HUDEP-2 (cell line): ENCODE measurements around the gene WFDC1.

Experiments
- DNase-seq, 76 experiments: peaks; one replicate each; lab custom pipeline; 2025; ENCODE audit not compliant: unreplicated experiment in 76 of 76; lab: John Stamatoyannopoulos, UW

The WFDC1 gene

DNA sequence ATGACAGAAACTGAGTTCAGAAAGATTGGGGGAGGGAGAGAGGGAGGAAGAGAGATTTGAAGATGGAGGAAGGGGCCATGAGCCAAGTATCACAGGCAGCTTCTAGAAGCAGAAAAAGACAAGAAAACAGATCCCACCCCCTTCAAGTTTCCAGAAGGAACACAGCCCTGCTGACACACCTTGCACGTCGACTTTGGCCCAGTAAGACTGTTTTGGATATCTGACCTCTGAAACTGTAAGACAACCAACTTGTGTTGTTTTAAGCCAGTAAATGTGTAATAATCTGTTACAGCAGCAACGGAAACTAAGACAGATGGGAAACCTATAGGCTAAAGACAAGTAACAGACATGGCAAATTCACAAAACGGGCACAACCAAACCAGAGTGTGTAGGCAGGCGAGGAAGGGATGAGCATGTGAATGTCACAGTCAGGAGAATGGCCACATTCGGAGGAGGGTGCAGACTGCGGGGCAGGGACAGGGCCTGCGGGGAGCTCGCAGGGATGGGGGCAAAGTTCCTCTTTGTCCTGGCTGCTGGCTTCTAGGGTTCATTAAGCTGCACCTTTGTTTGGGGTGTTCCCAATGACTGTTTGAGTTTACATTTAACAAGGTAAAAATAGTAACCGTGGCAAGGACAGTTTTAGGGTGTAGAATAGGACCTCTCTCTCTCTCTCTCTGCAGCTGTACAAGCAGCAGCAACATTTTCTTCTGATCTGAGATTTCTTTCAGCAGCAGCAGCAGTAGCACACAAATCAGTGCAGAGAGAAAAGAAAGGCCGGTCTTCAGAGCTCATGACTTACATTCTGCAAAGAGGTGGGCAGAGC, 55.4 kb downstream of the WFDC1 start:
- DNase-seq: no peak

DNA sequence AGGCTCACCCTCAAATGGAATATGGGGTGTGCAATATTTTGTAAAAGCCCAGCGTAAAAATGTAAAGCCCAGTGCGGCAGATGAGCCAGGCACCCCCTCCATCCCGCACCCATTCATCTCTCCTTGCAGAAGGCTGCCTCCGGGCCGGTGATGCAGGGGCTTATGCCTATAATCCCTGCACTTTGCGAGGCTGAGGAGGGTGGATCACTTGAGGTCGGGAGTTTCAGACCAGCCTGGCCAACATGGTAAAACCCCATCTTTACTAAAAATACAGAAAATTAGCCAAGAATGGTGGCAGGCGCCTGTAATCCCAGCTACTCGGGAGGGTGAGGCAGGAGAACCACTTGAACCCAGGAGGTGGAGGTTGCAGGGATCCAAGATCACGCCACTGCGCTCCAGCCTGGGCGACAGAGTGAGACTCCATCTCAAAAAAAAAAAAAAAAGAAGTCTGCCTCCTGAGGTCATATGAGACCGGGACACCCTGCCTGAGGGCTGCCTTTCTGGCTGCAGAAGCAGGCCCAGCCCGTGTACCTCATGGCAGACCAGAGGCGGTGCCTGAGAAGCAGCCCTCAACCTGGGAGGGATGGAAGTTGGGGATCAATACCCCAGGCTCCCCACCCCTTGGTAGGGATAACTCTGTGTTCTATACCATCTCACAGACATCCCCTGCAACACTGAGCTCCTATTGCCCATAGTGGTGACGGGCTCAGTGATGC, 56.2 kb downstream of the WFDC1 start:
- no peak for DNase-seq

DNA sequence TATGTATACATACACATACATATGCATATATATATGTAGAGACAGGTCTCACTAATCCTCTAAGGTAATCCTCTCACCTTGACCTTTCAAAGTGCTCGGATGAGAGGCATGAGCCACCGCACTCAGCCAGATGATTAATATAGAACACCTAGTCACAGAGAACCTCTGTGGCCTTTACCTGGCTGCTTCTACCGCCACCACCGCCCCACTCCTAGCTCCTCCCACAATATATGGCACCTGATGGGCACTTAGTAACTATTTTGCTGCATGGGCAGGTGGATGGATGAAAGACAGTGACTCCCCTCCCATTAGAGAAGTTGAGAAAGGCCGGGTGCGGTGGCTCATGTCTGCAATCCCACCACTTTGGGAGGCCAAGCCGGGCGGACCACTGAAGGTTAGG, 57.0 kb downstream of the WFDC1 start:
- DNase-seq: no peak

DNA sequence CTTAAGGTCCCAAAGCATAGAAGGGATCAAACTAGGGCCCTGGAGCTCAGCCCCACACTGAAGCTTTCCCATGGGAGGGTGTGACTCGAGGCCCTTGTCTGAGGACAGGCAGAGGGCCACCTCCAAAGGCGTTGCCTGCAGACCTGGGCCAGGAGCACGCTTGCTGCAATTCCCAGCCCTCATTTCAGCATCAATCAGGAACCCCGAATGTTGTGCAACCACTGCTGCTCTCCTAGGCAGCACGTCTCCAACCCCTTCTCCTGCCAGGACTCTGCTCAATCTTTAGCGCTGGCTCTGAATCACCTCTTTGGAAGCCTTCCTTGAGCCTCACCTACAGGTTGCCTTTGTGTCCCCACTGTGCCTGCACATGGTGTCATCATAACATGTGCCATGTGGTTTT, 59.6 kb downstream of the WFDC1 start:
- DNase-seq: no peak

DNA sequence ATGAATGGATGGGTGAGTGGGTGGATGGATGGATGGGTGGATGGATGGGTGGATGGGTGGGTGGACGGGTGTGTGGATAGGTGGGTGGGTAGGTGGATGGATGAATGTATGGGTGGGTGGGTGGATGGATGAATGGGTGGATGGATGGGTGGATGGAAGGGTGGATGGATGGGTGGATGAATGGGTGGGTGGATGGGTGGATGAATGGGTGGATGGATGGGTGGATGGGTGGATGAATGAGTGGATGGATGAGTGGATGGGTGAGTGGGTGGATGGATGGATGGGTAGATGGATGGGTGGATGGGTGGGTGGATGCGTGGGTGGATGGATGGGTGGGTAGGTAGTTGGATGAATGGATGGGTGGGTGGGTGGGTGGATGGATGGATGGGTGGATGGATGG, 60.5 kb downstream of the WFDC1 start:
- DNase-seq: no peak

DNA sequence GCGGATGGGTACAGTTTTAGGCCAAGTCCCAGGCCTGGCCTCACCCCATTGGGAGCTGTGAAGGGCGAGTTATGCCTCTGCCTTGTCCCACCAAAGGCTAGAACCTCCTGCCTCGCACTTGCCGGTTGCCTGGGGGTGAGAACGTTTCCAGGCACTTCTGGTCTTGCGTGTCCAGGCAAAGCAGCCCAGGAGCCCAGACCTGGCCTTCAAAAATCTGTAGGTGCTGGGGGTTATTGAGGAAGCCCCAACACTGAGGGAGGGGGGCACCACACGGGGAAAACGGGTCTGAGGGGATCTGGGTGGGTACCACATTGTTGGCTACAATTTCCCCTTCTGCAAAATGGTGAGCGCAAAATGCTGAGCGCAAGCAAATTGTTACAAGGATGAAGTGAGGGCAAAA, 61.5 kb downstream of the WFDC1 start:
- DNase-seq: no peak

DNA sequence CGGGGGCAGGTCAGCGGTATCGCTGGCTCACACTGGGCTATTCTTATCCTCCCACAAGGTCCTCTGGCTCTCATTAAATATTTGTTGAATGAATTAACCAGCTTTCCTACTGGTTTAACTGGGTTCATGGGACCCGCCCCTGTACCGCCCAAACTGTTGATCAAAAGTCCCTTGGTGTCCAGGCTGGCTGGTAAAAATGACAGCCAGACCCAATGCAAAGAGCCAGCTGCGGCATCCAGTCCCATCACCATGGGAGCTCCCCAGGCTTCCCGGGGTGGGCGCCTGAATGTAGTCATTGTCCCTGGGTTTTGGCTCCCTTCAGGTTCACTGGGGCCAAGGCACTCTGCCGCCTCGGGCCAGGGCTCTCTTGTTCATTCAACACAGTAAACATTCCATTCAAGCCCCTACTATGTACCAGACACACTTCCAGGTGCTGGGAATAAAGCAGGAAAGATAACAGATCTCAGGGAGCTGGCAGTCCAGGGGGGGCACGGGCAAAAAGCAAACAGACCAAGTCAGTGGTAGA, 62.0 kb downstream of the WFDC1 start:
- DNase-seq: no peak

DNA sequence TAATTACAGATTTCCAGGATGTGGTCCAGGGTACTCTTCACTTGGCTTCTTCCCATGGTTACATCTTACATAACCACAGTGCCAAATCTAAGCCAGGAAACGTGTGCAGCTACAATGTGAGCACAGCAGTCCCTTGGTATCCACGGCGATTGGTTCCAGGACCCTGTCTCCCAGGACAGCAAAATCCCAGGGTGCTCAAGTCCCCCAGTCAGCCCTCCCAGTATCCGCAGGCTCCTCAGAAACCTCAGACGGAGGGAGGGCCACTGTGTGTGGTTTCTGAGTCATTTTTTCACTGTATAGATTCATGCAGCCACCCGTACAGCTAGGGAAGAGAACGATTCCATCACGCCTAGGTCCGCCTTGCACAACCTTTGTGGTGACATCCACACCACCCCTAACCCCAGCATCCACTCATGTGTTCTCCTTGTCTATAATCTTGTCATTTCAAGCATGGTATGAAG, 62.5 kb downstream of the WFDC1 start:
- no peak for DNase-seq

DNA sequence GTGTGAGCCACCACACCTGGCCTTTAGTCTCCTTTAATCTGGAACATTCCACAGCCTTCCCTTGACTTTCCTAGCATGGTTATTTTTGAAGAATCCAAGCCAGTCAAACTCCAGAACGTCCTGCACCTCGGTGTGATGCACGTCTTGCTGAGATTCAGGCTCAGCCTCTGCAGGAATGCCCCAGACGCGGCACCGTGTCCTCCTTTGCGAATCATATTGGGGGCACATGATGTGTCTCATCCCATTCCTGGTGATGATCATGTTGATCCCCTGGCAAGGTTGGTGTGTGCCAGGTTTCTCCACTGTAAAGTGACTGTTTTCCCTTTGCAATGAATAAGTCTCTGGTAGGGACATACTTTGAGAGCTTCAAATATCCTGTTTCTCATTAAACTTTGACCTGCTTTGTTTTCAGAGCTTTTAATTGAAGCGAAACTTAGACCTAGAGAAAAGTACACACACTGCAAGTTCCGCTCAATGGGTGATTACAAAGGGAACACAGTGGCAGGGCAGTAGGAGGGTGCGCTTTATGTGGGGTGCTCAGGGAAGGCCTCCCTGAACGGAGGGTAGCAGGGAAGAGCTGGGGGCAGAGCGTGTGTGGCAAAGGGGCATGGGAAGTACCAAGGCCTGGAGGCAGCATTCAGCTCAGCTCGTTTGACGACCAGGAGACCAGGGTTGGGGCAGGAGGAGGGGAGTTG, 64.1 kb downstream of the WFDC1 start:
- DNase-seq: no peak

DNA sequence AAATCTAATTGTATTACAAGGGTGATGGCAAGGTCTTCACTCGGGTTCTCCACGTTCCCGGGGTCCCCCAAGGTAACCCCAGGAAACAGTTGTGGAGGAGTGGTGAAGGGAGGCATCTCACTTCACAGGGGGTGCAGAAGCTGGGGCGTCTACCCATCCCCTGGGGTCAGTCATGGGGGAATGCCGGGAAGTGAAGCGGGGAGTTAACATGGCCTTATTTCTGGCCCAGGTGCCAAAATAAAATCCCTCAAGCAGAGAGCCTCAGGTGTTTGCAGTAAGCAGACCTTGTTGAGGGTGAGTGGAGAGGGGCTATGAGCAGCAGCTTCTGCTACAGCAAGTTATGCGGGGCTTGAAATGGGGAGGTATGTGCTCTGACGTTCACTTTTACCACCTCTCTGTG, 64.6 kb downstream of the WFDC1 start:
- no peak for DNase-seq

DNA sequence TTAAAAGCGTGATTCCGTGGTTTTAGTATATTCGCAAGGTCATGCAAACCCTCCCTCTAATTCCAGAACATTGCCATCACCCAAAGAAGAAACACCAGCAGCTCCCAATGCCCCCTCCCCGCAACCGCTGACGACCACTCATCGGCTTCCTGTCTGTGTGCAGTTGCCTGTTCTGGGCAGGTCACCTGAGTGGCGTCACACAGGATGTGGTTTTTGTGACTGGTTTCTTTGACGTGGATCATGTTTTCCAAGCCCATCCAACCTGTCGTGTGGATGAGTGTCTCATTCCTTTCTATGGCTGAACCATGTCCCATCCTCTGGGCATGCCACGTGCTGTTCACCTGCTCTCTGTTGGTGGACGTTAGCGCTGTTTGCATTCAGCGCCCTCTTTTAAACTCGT, 65.5 kb downstream of the WFDC1 start:
- DNase-seq: no peak

DNA sequence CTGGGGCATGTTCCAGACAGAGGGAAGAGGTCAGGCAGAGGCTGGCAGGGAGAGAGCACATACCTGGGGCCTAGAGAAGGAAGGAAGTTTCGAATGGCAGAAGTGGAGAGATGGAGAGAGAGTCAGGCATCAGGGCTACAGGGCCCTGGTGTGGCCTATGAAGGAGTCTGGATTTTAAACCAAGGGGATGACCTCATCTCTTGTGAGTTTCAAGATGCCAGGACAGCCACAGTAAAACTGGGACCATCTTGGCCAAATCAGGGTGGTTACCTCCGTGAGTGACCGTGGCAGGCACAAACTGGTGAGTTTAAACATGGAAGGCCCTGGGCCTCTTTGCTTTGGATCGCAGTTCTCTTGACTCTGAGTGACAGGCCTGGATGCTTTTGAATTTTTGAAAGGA, 66.1 kb downstream of the WFDC1 start:
- no peak for DNase-seq

DNA sequence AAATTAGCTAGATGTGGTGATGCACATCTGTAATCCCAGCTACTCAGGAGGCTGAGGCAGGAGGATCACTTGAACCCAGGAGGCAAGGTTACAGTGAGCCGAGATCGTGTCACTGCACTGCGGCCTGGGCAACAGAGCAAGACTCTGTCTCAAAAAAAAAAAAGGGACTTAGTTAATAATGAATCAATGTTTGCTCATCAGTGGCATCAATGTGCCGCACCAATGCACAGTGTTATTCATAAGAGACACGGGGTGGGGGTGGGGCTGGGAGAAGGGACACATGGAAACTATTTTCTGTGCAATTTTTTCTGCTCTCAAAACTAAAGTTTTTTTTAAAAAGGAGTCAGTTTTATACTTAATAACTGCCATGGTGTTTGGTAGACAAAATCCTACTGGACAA, 66.9 kb downstream of the WFDC1 start:
- no peak for DNase-seq

DNA sequence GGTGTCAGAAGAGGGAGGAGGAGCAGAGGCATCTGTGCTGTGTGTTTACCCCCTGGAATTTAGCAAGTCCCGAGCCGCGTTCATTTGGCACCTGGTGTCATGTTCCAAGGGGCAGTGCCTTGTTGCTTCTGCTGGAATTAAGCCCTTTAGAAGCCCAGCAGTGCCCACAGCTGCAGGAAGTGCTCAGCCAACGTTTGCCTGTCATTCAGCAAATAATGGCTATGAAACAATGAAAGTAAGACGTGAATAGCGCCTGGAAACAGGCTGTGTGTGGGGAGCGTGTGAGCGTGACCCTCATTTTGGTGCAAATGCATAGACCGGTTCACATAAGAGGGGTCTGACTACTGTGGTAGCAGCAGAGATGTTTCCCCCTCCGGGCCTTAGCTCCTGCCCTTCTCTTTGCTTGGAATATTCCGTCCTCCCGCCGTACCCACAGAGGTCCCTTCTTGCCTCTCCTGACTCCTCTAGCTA, 67.8 kb downstream of the WFDC1 start:
- DNase-seq: no peak

DNA sequence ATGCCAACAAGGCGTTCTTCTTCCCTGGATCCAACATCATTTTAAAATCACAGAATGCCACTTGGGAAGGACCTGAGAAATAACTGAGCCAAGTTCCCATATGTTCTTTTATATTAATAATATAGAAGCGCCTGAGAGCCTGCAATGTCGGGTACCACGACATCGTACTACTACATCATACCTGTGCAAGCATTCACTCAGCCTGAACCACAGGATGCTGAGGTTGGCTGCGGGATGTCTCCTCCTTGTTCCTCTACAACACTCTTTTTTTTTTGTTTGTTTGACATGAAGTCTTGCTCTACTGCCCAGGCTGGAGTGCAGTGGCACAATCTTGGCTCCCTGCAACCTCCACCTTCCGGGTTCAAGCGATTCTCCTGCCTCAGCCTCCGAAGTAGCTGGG, 71.5 kb downstream of the WFDC1 start:
- DNase-seq: no peak

DNA sequence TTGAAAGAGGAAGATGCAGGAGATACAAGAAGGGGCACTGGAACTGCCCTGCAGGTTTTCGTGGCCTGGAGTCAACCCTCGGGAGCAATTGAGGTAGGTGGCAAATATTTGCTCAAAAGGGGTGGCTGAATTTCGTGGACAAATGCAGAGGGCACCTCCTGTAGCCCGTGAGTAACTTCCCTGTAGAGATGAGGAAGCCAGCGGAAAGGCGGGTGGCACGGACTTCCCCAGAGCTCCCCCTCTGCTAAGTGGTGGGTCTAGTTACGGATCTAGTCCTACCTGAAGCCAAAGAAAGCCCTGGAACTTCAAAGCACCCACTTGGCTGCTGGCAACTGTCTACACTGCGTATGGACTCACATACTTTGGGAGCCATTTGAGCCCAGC, 72.6 kb downstream of the WFDC1 start:
- no peak for DNase-seq

DNA sequence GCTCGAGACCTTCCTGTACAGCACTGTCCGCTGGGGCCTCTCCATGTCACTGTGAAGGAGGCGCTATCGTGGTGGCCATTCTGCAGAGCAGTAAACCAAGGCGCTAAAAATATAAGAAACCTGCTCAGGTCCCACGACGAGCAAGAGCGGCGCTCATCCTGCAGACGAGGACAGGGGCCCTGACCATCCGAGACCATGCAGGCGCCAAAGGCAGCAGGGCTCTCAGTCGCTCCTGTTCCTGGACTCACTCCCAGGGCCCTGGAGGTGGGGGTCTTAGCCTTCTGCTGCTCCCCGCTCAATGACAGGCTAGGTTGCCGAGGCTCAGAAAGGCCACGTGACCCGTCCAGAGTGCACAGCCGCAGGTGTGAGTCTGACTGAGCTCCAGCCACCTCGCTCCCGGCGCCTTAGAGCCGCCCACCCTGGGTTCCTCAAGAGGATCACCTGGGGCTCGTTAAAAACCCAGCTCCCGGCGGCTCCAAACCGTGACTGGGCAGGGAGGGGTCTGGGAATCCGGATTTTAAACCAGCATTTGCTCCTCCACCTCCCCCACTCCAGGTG, 73.2 kb downstream of the WFDC1 start:
- DNase-seq: no peak

DNA sequence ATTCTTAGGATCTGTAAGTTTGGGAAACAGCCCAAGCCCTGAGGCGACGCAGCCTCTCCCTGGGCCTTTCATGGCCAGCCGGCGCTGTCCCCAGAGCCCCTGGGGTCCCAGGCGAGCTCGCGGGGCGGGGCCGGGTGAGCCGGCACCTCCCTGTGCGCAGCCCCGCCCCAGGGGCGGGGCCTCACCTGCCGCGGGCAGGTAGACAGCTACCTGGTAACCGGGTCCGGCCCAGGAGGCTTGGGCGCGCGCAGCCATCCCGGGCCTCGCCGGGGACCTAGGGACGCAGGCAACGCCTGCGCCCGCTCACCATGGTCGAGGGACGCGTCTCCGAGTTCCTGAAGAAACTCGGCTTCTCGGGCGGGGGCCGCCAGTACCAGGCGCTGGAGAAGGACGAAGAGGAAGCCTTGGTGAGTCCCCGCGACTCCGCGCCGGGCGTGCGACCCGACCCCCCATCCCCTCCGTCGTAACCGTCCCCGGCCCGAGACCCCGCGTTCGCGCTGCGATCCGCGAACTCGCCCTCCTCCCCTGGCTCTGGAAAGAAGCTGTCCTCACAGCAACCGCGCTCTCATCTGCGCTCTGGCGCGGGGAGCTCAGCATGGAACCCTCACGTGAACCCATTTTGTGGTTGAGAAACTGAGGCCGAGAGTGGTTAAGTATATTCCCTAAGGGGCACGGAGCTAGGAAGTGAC, 73.8 kb downstream of the WFDC1 start, which contains the start of gene ATP2C2:
ATP2C2 (plus strand) TSS at position 231 of the 689 bp plus-strand sequence; CDS start at position 309, 78 bp downstream.
- no peak for DNase-seq

DNA sequence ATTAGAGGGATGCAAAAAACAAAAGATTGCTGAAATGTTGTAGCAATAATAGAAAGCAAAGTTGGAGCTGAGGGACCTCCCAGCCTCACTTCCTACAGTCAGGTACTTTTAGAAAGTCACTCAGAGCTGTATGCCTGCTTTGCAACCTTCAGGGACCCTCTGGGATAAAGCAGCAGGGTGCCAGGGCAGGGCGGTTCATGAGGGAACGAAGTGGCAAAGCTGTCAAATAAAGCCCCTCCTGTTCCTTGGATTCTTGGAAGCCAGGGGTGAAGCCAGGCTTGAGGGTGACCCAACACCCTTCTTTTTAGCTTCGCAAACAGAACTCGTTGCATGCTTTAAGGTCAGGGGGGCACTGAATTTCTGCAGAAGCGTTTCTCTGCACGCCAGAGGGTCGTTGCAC, 74.4 kb downstream of the WFDC1 start:
- no peak for DNase-seq

DNA sequence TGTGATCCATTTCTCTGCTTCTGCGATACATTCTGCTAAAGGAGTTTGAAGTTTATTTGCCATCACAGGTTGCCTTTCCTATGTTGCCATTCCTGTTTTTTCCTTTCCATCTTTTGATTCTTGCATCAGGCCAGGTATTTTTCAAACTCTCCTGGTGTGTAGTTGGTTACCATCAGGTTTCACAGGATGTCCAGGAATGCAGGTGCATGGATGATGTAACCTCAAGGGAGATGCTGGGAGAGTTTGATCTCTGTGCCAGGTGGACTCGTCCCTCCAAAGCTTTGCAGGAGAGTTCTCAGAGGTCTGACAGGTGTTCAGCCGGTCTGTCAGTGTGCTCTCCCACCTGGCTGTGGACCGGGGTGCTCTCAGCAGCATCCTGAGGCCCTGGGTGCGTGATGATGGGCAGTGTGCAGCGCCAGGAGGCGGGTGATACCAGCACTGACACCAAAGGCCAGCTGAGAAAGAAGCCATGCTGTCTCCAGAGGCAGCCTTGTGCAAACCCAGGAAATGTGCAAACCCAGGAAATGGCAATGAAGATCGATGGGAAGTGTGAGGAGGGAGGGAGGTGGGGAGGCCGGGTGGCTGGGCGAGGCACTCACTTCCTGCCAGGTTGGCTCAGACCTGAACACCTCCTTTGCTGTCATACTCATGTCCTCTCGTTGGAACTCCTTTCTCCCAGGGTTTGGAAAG, 75.4 kb downstream of the WFDC1 start:
- no peak for DNase-seq
